WTC11 (cell line): ENCODE measurements around the gene LIPH. TPM values are rescaled to one million over a fixed set of nuclear protein-coding genes. Genes with fewer than 3 reads are reported as not detected.

Experiments used
- ATAC-seq: fragments of 200-7000 bp; cut with Tn5 transposase; 2 replicates; pipeline ENCODE4 v1.10.0; 2021; ENCODE audit warnings: mild to moderate bottlenecking, moderate library complexity
- CTCF ChIA-PET: fragments of 300-600 bp; sonication (Branson Sonifier 250); formaldehyde crosslinking; loops from one replicate; lab custom pipeline; 2021; ENCODE audit warnings: antibody characterized with exemption; lab: Charles Lee
- POLR2A ChIA-PET: fragments of 350-600 bp; sonication (Branson Sonifier 250); formaldehyde crosslinking; loops from one replicate; lab custom pipeline; 2021; ENCODE audit warnings: antibody characterized with exemption; lab: Charles Lee
- DNase-seq: peaks from one replicate; pipeline ENCODE4 v3.0.0; 2021; ENCODE audit warnings: low spot score
- H3K27ac Mint-ChIP-seq: 2 replicates; pipeline ENCODE4 v1.8.0; 2021; ENCODE audit warnings: mixed read lengths
- H3K27me3 Mint-ChIP-seq: 2 replicates; pipeline ENCODE4 v1.8.0; 2021; ENCODE audit warnings: low read depth, mild to moderate bottlenecking, moderate library complexity, mixed read lengths
- H3K36me3 Mint-ChIP-seq: 2 replicates; pipeline ENCODE4 v1.8.0; 2021; ENCODE audit warnings: mixed read lengths
- H3K4me1 Mint-ChIP-seq: 2 replicates; pipeline ENCODE4 v1.8.0; 2022; ENCODE audit warnings: mixed read lengths
- H3K4me3 Mint-ChIP-seq: 2 replicates; pipeline ENCODE4 v1.8.0; 2021; ENCODE audit warnings: mild to moderate bottlenecking, moderate library complexity, mixed read lengths
- H3K9me3 Mint-ChIP-seq: 2 replicates; pipeline ENCODE4 v1.8.0; 2021; ENCODE audit warnings: mixed read lengths
- CBFB ChIP-seq: sonication (generic); formaldehyde crosslinking; IDR thresholded peaks from 2 replicates; pipeline ENCODE4 v1.8.1; 2022; ENCODE audit warnings: mild to moderate bottlenecking, low read depth, missing genetic modification reagents
- E2F4 ChIP-seq: sonication (generic); formaldehyde crosslinking; IDR thresholded peaks from 2 replicates; pipeline ENCODE4 v1.8.1; 2022; ENCODE audit warnings: low read depth, mild to moderate bottlenecking, moderate library complexity, missing genetic modification reagents, borderline replicate concordance
- FOXP1 ChIP-seq: sonication (generic); formaldehyde crosslinking; IDR thresholded peaks from 2 replicates; pipeline ENCODE4 v1.8.0; 2022; ENCODE audit warnings: missing genetic modification reagents, mild to moderate bottlenecking, moderate library complexity, borderline replicate concordance
- FOXP4 ChIP-seq: sonication (generic); formaldehyde crosslinking; IDR thresholded peaks from 2 replicates; pipeline ENCODE4 v1.8.0; 2022; ENCODE audit warnings: mild to moderate bottlenecking, missing genetic modification reagents
- GABPB1 ChIP-seq: sonication (generic); formaldehyde crosslinking; IDR thresholded peaks from 2 replicates; pipeline ENCODE4 v1.8.1; 2023; ENCODE audit warnings: mild to moderate bottlenecking, missing genetic modification reagents
- JAZF1 ChIP-seq: fragments of 250-450 bp; sonication (Bioruptor Pico); IDR thresholded peaks from 2 replicates; pipeline ENCODE4 v1.9.0; 2021; ENCODE audit warnings: moderate library complexity, mild to moderate bottlenecking, inconsistent platforms
- JUN ChIP-seq: sonication (generic); formaldehyde crosslinking; IDR thresholded peaks from 2 replicates; pipeline ENCODE4 v1.8.0; 2023; ENCODE audit warnings: mild to moderate bottlenecking, missing genetic modification reagents
- NR3C1 ChIP-seq: sonication (generic); formaldehyde crosslinking; conservative IDR thresholded peaks from 2 replicates; pipeline ENCODE4 v1.8.1; 2023; ENCODE audit warnings: low read depth, mild to moderate bottlenecking, missing genetic modification reagents
- OVOL2 ChIP-seq: fragments of 250-450 bp; sonication (Bioruptor Pico); IDR thresholded peaks from 2 replicates; pipeline ENCODE4 v1.9.0; 2021; ENCODE audit warnings: mild to moderate bottlenecking, borderline replicate concordance
- RELA ChIP-seq: sonication (generic); formaldehyde crosslinking; IDR thresholded peaks from 2 replicates; pipeline ENCODE4 v1.8.1; 2022; ENCODE audit warnings: missing genetic modification reagents, mild to moderate bottlenecking, borderline replicate concordance
- RORB ChIP-seq: fragments of 250-450 bp; sonication (Bioruptor Pico); IDR thresholded peaks from 2 replicates; pipeline ENCODE4 v1.9.0; 2021; ENCODE audit warnings: mild to moderate bottlenecking
- SMAD3 ChIP-seq: sonication (generic); formaldehyde crosslinking; IDR thresholded peaks from 2 replicates; pipeline ENCODE4 v1.8.0; 2022; ENCODE audit warnings: missing genetic modification reagents, mild to moderate bottlenecking, borderline replicate concordance
- SOX15 ChIP-seq: fragments of 250-450 bp; sonication (Bioruptor Pico); IDR thresholded peaks from 2 replicates; pipeline ENCODE4 v1.9.0; 2021; ENCODE audit warnings: mild to moderate bottlenecking
- SP1 ChIP-seq: sonication (generic); formaldehyde crosslinking; conservative IDR thresholded peaks from 2 replicates; pipeline ENCODE4 v1.8.1; 2022; ENCODE audit warnings: missing genetic modification reagents
- TEAD4 ChIP-seq: sonication (generic); formaldehyde crosslinking; IDR thresholded peaks from 2 replicates; pipeline ENCODE4 v1.8.0; 2022; ENCODE audit warnings: mild to moderate bottlenecking, missing genetic modification reagents
- ZBTB21 ChIP-seq: sonication (generic); formaldehyde crosslinking; IDR thresholded peaks from 2 replicates; pipeline ENCODE4 v1.8.1; 2023; ENCODE audit warnings: mild to moderate bottlenecking, missing genetic modification reagents, borderline replicate concordance
- ZNF232 ChIP-seq: sonication (generic); formaldehyde crosslinking; IDR thresholded peaks from 2 replicates; pipeline ENCODE4 v1.8.0; 2022; ENCODE audit warnings: mild to moderate bottlenecking, missing genetic modification reagents
- ZNF425 ChIP-seq: fragments of 250-450 bp; sonication (Bioruptor Pico); conservative IDR thresholded peaks from 2 replicates; pipeline ENCODE4 v1.9.0; 2021; ENCODE audit warnings: mild to moderate bottlenecking
- total RNA-seq: library from RNA; stranded (reverse); gene quantifications from 3 replicates; pipeline ENCODE4 v1.2.3, GENCODE V29; 2021

LIPH gene
- total RNA-seq, 1 experiment from 2014 or later, result 0.07 TPM

GRCh38 chr3:185517387-185518130 lies 34.8 kb downstream of the LIPH start:
- no peaks in the 10 kb centered on the region for H3K36me3 Mint-ChIP-seq
- TF ChIP-seq RELA (CRISPR knock-in tag) (no peak), E2F4 (CRISPR knock-in tag) (no peak), GABPB1 (no peak)
- no peaks in the 10 kb centered on the region for H3K4me1 Mint-ChIP-seq
- no peak overlapping the region for H3K4me3 Mint-ChIP-seq
- ATAC-seq (no peak), DNase-seq (no peak)
- peaks cover 15% of the 10 kb centered on the region for H3K27me3 Mint-ChIP-seq
- H3K9me3 Mint-ChIP-seq, result no peaks in the 10 kb centered on the region
- ChIA-PET POLR2A (no interaction called here), CTCF (interaction anchor here (1.6 kb wide), 1 partner anchor 58 kb away, joined by 10 read pairs; no protein-coding TSS in a partner anchor)
- H3K27ac Mint-ChIP-seq, result no peak overlapping the region

- peaks cover 13% of the 10 kb centered on the region for H3K27me3 Mint-ChIP-seq
- DNase-seq, result no peak
- TF ChIP-seq JAZF1 (CRISPR knock-in tag), result no peak
- H3K36me3 Mint-ChIP-seq, result no peaks in the 10 kb centered on the region
- ChIA-PET POLR2A (interaction anchor here (0.6 kb wide), 1 partner anchor 64 kb away, joined by 3 read pairs; no protein-coding TSS in a partner anchor), CTCF (interaction anchor here (0.8 kb wide), 1 partner anchor 13 kb away, joined by 4 read pairs; the partner anchor contains the start of gene TMEM41A)
- no peaks in the 10 kb centered on the region for H3K4me1 Mint-ChIP-seq
- no peak for ATAC-seq
- no peaks in the 10 kb centered on the region for H3K9me3 Mint-ChIP-seq
- H3K4me3 Mint-ChIP-seq, result no peak overlapping the region
- H3K27ac Mint-ChIP-seq, result no peak overlapping the region
Measured at GRCh38 chr3:185511711-185512110, 40.7 kb downstream of the LIPH start.

GRCh38 chr3:185508335-185508991 lies 43.9 kb downstream of the LIPH start:
- no peak for TF ChIP-seq ZNF425
- TF ChIP-seq NR3C1 (CRISPR knock-in tag), result no peak
- no peak for TF ChIP-seq FOXP4 (CRISPR knock-in tag)
- POLR2A ChIA-PET, result no interaction called here
- H3K27me3 Mint-ChIP-seq, result peaks cover 4% of the 10 kb centered on the region
- DNase-seq, result no peak
- no peaks in the 10 kb centered on the region for H3K9me3 Mint-ChIP-seq
- CTCF ChIA-PET, result interaction anchor here (1.3 kb wide), 1 partner anchor 10 kb away, joined by 3 read pairs; no protein-coding TSS in a partner anchor
- ATAC-seq, result no peak
- H3K27ac Mint-ChIP-seq, result no peak overlapping the region
- no peak overlapping the region for H3K4me3 Mint-ChIP-seq
- no peaks in the 10 kb centered on the region for H3K36me3 Mint-ChIP-seq
- H3K4me1 Mint-ChIP-seq, result no peaks in the 10 kb centered on the region

GRCh38 chr3:185507883-185508282 lies 44.5 kb downstream of the LIPH start:
- DNase-seq, result no peak
- Mint-ChIP-seq H3K9me3 (no peaks in the 10 kb centered on the region), H3K4me3 (no peak overlapping the region), H3K27me3 (no peaks in the 10 kb centered on the region), H3K4me1 (no peaks in the 10 kb centered on the region), H3K27ac (no peak overlapping the region), H3K36me3 (no peaks in the 10 kb centered on the region)
- CTCF ChIA-PET, result interaction anchor here (1.3 kb wide), 1 partner anchor 11 kb away, joined by 3 read pairs; no protein-coding TSS in a partner anchor
- no peak for ATAC-seq
- POLR2A ChIA-PET, result no interaction called here
- no peak for TF ChIP-seq ZNF425
- TF ChIP-seq FOXP1 (CRISPR knock-in tag), result no peak
- TF ChIP-seq ZBTB21 (CRISPR knock-in tag), result no peak
- TF ChIP-seq SP1 (CRISPR knock-in tag), result no peak
- TF ChIP-seq RORB (CRISPR knock-in tag), result no peak
- no peak for TF ChIP-seq JUN (CRISPR knock-in tag)
- TF ChIP-seq SOX15, result no peak
- no peak for TF ChIP-seq ZNF232 (CRISPR knock-in tag)
- TF ChIP-seq OVOL2 (CRISPR knock-in tag), result no peak
- no peak for TF ChIP-seq SMAD3
- TF ChIP-seq CBFB, result no peak
- TF ChIP-seq TEAD4 (CRISPR knock-in tag), result no peak
- TF ChIP-seq E2F4 (CRISPR knock-in tag), result no peak
